ENCODE data around the gene ERFL.

GRCh38 chr19:41909706-41910105, 18.5 kb downstream of the ERFL start:
- no peak for TF ChIP-seq FOXM1 (IDR thresholded peaks at IDR 0.05; ENCODE audit: borderline replicate concordance, low read depth)
- no peak for TF ChIP-seq REST (IDR thresholded peaks at IDR 0.05; ENCODE audit: low read depth)
- no peak for TF ChIP-seq TEAD4 (IDR thresholded peaks at IDR 0.05)
- TF ChIP-seq, protein P1, sequence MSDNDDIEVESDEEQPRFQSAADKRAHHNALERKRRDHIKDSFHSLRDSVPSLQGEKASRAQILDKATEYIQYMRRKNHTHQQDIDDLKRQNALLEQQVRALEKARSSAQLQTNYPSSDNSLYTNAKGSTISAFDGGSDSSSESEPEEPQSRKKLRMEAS (IDR thresholded peaks at IDR 0.05), result no peak
- TF ChIP-seq YY1 (IDR thresholded peaks at IDR 0.05; ENCODE audit: low read depth), result no peak
- TF ChIP-seq, protein P2, sequence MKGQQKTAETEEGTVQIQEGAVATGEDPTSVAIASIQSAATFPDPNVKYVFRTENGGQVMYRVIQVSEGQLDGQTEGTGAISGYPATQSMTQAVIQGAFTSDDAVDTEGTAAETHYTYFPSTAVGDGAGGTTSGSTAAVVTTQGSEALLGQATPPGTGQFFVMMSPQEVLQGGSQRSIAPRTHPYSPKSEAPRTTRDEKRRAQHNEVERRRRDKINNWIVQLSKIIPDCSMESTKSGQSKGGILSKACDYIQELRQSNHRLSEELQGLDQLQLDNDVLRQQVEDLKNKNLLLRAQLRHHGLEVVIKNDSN (IDR thresholded peaks at IDR 0.05), result no peak
- TF ChIP-seq CREB1 (IDR thresholded peaks at IDR 0.05; ENCODE audit: low read depth), result no peak
- TF ChIP-seq RAD21 (IDR thresholded peaks at IDR 0.05; ENCODE audit: low read depth), result no peak
- no peak for TF ChIP-seq EP300 (IDR thresholded peaks at IDR 0.05; ENCODE audit: borderline replicate concordance)
- no peak for TF ChIP-seq ZBTB7A (IDR thresholded peaks at IDR 0.05; ENCODE audit: low read depth)
- TF ChIP-seq TCF12 (IDR thresholded peaks at IDR 0.05; ENCODE audit: low read depth), result no peak
- no peak for TF ChIP-seq NFIC (IDR thresholded peaks at IDR 0.05)

All from Ishikawa (cell line).